Progenitor cell of endocrine pancreas (in vitro differentiated cells): ENCODE measurements around the gene DNAJC16. TPM values are rescaled to one million over a fixed set of nuclear protein-coding genes. Genes with fewer than 3 reads are reported as not detected.

Experiments
- DNase-seq: peaks from one replicate; pipeline ENCODE4 v3.0.0; 2021; ENCODE audit warnings: low spot score; ENCODE audit not compliant: unreplicated experiment
- H3K27ac Mint-ChIP-seq: 2 replicates; pipeline ENCODE4 v1.8.0; 2021; ENCODE audit warnings: mild to moderate bottlenecking, moderate library complexity, mixed read lengths
- H3K27me3 Mint-ChIP-seq: 2 replicates; pipeline ENCODE4 v1.8.0; 2021; ENCODE audit warnings: mixed read lengths
- H3K36me3 Mint-ChIP-seq: 2 replicates; pipeline ENCODE4 v1.8.0; 2022; ENCODE audit warnings: mixed read lengths; ENCODE audit not compliant: insufficient read depth
- H3K4me1 Mint-ChIP-seq: 2 replicates; pipeline ENCODE4 v1.8.0; 2021; ENCODE audit warnings: low read depth, mixed read lengths
- H3K4me3 Mint-ChIP-seq: 2 replicates; pipeline ENCODE4 v1.8.0; 2021; ENCODE audit warnings: low read depth, mild to moderate bottlenecking, moderate library complexity, mixed read lengths
- H3K9me3 Mint-ChIP-seq: 2 replicates; pipeline ENCODE4 v1.8.0; 2021; ENCODE audit warnings: low read depth, mixed read lengths
- total RNA-seq: library from RNA; stranded (reverse); gene quantifications from 2 replicates; pipeline ENCODE4 v1.2.1, GENCODE V29; 2021
- TF ChIP-seq, protein P1 (sequence below): fragments of 200-600 bp; sonication (generic); IDR thresholded peaks from one replicate; pipeline ENCODE4 v1.5.0; 2021; ENCODE audit warnings: antibody characterized with exemption, mild to moderate bottlenecking; ENCODE audit not compliant: unreplicated experiment

Gene DNAJC16
- total RNA-seq, 1 donor from 2014 or later, result 37.7 TPM

DNA sequence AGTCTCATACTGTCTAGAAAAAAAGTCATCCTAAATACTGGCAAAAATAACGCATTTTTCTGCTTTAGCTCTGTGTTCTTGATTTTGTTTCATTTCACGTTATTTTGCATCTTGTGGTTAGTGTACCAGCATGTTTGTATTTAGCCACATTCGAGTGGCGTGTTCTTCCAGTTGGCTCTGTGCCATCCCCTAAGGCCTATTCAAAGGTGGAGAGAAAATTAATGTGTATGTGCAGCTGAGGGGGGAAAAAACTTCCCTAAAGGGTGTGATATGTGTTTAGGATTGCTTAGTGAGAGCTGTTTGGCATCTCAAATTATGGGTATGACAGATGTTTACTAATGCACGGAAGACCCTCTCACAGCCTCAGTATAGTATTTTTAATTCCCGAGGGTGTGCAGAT, 12.1 kb downstream of the DNAJC16 start:
- H3K4me3 Mint-ChIP-seq, result no peak overlapping the region
- H3K9me3 Mint-ChIP-seq, result no peaks in the 10 kb centered on the region
- no peaks in the 10 kb centered on the region for H3K4me1 Mint-ChIP-seq
- no peaks in the 10 kb centered on the region for H3K27me3 Mint-ChIP-seq
- no peak overlapping the region for H3K27ac Mint-ChIP-seq
- DNase-seq, result no peak
- peaks cover 22% of the 10 kb centered on the region for H3K36me3 Mint-ChIP-seq
- TF ChIP-seq, protein P1, sequence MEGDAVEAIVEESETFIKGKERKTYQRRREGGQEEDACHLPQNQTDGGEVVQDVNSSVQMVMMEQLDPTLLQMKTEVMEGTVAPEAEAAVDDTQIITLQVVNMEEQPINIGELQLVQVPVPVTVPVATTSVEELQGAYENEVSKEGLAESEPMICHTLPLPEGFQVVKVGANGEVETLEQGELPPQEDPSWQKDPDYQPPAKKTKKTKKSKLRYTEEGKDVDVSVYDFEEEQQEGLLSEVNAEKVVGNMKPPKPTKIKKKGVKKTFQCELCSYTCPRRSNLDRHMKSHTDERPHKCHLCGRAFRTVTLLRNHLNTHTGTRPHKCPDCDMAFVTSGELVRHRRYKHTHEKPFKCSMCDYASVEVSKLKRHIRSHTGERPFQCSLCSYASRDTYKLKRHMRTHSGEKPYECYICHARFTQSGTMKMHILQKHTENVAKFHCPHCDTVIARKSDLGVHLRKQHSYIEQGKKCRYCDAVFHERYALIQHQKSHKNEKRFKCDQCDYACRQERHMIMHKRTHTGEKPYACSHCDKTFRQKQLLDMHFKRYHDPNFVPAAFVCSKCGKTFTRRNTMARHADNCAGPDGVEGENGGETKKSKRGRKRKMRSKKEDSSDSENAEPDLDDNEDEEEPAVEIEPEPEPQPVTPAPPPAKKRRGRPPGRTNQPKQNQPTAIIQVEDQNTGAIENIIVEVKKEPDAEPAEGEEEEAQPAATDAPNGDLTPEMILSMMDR, result no peak

DNA sequence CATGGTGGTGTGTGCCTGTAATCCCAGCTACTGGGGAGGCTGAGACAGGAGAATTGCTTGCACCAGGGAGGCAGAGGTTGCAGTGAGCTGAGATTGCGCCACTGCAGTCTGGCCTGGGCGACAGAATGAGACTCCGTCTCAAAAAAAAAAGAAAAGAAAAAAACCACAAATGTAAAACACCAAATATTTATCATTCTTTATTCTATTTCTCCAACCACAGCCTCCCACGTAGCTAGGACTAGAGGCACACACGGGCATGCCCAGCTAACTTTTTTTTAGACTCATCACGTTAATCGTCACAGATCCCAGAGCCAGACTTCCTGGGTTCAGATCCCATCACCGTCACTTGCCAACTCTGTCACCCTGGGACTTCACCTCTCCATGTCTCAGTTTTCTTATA, 13.5 kb downstream of the DNAJC16 start:
- no peaks in the 10 kb centered on the region for H3K9me3 Mint-ChIP-seq
- no peaks in the 10 kb centered on the region for H3K27me3 Mint-ChIP-seq
- no peaks in the 10 kb centered on the region for H3K4me1 Mint-ChIP-seq
- TF ChIP-seq, protein P1, result no peak
- H3K4me3 Mint-ChIP-seq, result no peak overlapping the region
- H3K27ac Mint-ChIP-seq, result no peak overlapping the region
- DNase-seq, result no peak
- H3K36me3 Mint-ChIP-seq, result peaks cover 25% of the 10 kb centered on the region

DNA sequence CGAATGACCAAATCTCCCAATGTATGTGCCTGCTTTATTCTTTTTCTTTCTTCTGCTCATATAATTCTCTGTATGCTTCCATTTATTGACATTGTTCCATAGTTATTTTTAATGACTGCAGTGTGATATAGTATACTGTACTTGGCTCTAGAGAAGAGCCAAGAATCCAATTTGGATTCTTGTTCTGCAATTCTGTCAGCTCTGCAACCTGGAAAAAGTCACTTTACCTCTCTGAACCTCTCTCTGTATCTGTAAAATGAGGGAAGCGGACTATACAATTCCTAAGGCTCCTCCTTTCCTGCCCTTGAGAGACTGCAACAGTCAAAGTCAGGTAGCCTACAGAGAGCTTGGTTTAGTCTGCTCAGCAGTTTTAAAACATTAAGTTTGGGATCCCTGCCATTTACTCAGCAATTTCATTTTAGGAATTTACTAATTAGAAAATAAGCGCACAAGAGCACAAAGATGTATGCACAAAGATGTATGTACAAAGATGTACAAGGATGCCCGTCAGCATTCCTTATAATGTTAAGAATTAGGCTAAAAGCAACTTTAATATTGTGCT, 14.7 kb downstream of the DNAJC16 start:
- Mint-ChIP-seq H3K36me3 (peaks cover 23% of the 10 kb centered on the region), H3K27me3 (no peaks in the 10 kb centered on the region), H3K27ac (no peak overlapping the region), H3K9me3 (no peaks in the 10 kb centered on the region), H3K4me1 (no peaks in the 10 kb centered on the region), H3K4me3 (no peak overlapping the region)
- no peak for DNase-seq
- TF ChIP-seq, protein P1, result no peak

DNA sequence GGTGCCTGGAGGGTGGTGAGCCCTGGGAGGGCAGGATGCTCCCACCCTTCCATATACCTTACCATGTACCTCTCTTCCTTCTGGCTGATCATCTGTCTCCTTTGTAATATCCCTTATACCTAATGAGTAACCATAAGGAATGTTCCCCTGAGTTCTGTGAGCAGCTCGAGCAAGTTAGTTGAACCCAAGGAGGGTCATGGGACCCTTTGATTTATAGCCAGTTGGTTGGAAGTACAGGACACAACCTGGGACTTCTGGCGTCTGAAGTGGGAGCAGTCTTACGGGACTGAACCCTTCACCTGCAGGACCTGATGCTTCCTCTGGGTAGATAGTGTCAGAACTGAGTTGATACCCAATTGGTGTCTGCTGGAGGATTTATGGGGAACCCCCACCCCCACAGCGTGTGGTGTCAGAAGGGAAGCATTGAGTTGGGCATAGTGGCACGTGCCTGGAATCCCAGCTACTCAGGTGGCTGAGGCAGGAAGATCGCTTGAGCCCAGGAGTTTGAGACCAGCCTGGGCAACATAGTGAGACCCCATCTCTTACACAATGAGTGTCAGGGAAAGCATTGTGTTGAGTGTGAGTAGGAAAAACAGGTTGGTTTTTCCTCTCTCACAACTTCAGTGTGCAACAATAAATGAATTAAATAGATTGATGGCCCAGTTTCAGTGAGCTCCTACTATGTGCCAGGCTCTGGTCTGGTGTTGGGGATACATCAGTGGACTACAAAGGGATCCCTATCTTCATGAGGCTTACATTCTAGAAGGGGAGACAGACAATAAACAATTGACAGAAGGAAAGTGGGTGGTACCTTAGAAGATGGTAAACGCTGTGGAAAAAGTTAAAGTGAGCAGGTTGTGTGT, 16.0 kb downstream of the DNAJC16 start:
- Mint-ChIP-seq H3K36me3 (peaks cover 18% of the 10 kb centered on the region), H3K27me3 (no peaks in the 10 kb centered on the region), H3K4me1 (no peaks in the 10 kb centered on the region), H3K9me3 (no peaks in the 10 kb centered on the region), H3K4me3 (no peak overlapping the region), H3K27ac (no peak overlapping the region)
- TF ChIP-seq, protein P1, result no peak
- DNase-seq, result no peak

DNA sequence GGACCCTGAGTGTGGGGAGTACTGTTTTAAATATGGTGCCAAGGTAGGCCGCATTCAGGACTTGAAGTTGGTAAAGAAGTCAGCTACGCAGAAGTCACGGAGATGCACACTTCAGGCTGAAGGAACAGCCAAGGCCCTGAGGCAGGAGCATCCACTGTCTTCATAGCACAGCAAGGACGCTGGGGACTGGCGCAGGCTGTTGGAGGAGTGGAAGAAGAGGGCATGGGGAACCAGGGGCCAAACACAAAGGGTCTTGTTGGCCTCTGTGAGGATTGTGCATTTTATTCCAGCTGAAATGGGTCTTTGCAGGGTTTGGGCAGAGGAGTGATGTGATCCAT, 16.6 kb downstream of the DNAJC16 start:
- H3K36me3 Mint-ChIP-seq, result peaks cover 22% of the 10 kb centered on the region
- H3K4me1 Mint-ChIP-seq, result no peaks in the 10 kb centered on the region
- no peaks in the 10 kb centered on the region for H3K27me3 Mint-ChIP-seq
- H3K4me3 Mint-ChIP-seq, result no peak overlapping the region
- TF ChIP-seq, protein P1, result no peak
- H3K27ac Mint-ChIP-seq, result no peak overlapping the region
- no peaks in the 10 kb centered on the region for H3K9me3 Mint-ChIP-seq
- DNase-seq, result no peak
